ENCODE measurements around the gene VPS8. TPM values are rescaled to one million over a fixed set of nuclear protein-coding genes. Genes with fewer than 3 reads are reported as not detected.

Gene VPS8
- total and polyA plus RNA-seq, 4 experiments from 2014 or later = 23.0 to 85.9 (median 60.2) TPM

GRCh38 chr3:184795522-184796190 lies 16.3 kb upstream of the VPS8 start:
- Histone ChIP-seq H3K27ac (ENCODE audit: low read depth, low read length) (no peak overlapping the region), H3K4me3 (ENCODE audit: low read length in 2 of 2) (no peak overlapping the region), H3K4me1 (ENCODE audit: insufficient read depth, low read length) (no peaks in the 10 kb centered on the region), H3K9me3 (ENCODE audit: control insufficient read depth in 1 of 2, low read length in 2 of 2) (no peaks in the 10 kb centered on the region), H3K36me3 (ENCODE audit: insufficient read depth, low read length) (no peaks in the 10 kb centered on the region), H3K27me3 (ENCODE audit: insufficient read depth, low read length) (no peaks in the 10 kb centered on the region)
- POLR2A ChIA-PET (ENCODE audit: partially characterized antibody) = no interaction called here
- no peak for DNase-seq
- H3K4me3 Mint-ChIP-seq = no peak overlapping the region
- H3K27me3 Mint-ChIP-seq = peaks cover 9% of the 10 kb centered on the region in 2 donors
- intact Hi-C loops (cut with micrococcal nuclease) = no loop called here
- H3K36me3 Mint-ChIP-seq = peaks cover 0 to 3% of the 10 kb centered on the region in 2 donors
- no peaks in the 10 kb centered on the region for H3K9me3 Mint-ChIP-seq
- no peak overlapping the region for H3K27ac Mint-ChIP-seq
- CTCF ChIA-PET (ENCODE audit: partially characterized antibody) = interaction anchor here (0.6 kb wide), 1 partner anchor 108 kb away, joined by 3 read pairs; no protein-coding TSS in a partner anchor
- H3K4me1 Mint-ChIP-seq = peaks cover 0 to 5% (median 0%) of the 10 kb centered on the region in 4 donors

- H3K9me3 ChIP-seq (ENCODE audit: control insufficient read depth in 1 of 2, low read length in 2 of 2) = no peaks in the 10 kb centered on the region
- intact Hi-C loops (cut with micrococcal nuclease) = no loop called here
- ChIA-PET POLR2A (ENCODE audit: partially characterized antibody) (no interaction called here), CTCF (ENCODE audit: partially characterized antibody) (interaction anchor here (0.6 to 1.3 kb wide), 2 partner anchors 11 to 107 kb away, joined by 3 read pairs; no protein-coding TSS in a partner anchor)
- H3K9me3 Mint-ChIP-seq = no peaks in the 10 kb centered on the region
- H3K36me3 ChIP-seq (ENCODE audit: insufficient read depth, low read length) = no peaks in the 10 kb centered on the region
- no peaks in the 10 kb centered on the region for H3K27me3 ChIP-seq (ENCODE audit: insufficient read depth, low read length)
- peaks cover 0 to 3% of the 10 kb centered on the region in 2 donors for H3K36me3 Mint-ChIP-seq
- no peak overlapping the region for H3K27ac Mint-ChIP-seq
- DNase-seq = no peak
- no peak overlapping the region for H3K27ac ChIP-seq (ENCODE audit: low read depth, low read length)
- peaks cover 0 to 5% (median 0%) of the 10 kb centered on the region in 4 donors for H3K4me1 Mint-ChIP-seq
- H3K4me1 ChIP-seq (ENCODE audit: insufficient read depth, low read length) = no peaks in the 10 kb centered on the region
- H3K4me3 Mint-ChIP-seq = no peak overlapping the region
- peaks cover 16 to 17% of the 10 kb centered on the region in 2 donors for H3K27me3 Mint-ChIP-seq
- H3K4me3 ChIP-seq (ENCODE audit: low read length in 2 of 2) = no peak overlapping the region
Measured at GRCh38 chr3:184796551-184796950, 15.4 kb upstream of the VPS8 start.

GRCh38 chr3:184796954-184797353 lies 15.0 kb upstream of the VPS8 start:
- H3K27me3 ChIP-seq (ENCODE audit: insufficient read depth, low read length) = no peaks in the 10 kb centered on the region
- H3K9me3 Mint-ChIP-seq = no peaks in the 10 kb centered on the region
- H3K4me1 ChIP-seq (ENCODE audit: insufficient read depth, low read length) = no peaks in the 10 kb centered on the region
- H3K27me3 Mint-ChIP-seq = peaks cover 16 to 19% of the 10 kb centered on the region in 2 donors
- no peak for DNase-seq
- POLR2A ChIA-PET (ENCODE audit: partially characterized antibody) = no interaction called here
- H3K27ac ChIP-seq (ENCODE audit: low read depth, low read length) = no peak overlapping the region
- no peak overlapping the region for H3K27ac Mint-ChIP-seq
- CTCF ChIA-PET (ENCODE audit: partially characterized antibody) = interaction anchor here (1.3 kb wide), 1 partner anchor 11 kb away, joined by 3 read pairs; no protein-coding TSS in a partner anchor
- no peak overlapping the region for H3K4me3 ChIP-seq (ENCODE audit: low read length in 2 of 2)
- intact Hi-C loops (cut with micrococcal nuclease) = no loop called here
- H3K4me1 Mint-ChIP-seq = peaks cover 0 to 5% (median 0%) of the 10 kb centered on the region in 4 donors
- no peaks in the 10 kb centered on the region for H3K9me3 ChIP-seq (ENCODE audit: control insufficient read depth in 1 of 2, low read length in 2 of 2)
- H3K36me3 ChIP-seq (ENCODE audit: insufficient read depth, low read length) = no peaks in the 10 kb centered on the region
- peaks cover 0 to 3% of the 10 kb centered on the region in 2 donors for H3K36me3 Mint-ChIP-seq
- no peak overlapping the region for H3K4me3 Mint-ChIP-seq

GRCh38 chr3:184798120-184798519 lies 13.8 kb upstream of the VPS8 start:
- Histone ChIP-seq H3K27ac (ENCODE audit: low read depth, low read length) (no peak overlapping the region), H3K36me3 (ENCODE audit: insufficient read depth, low read length) (no peaks in the 10 kb centered on the region), H3K4me3 (ENCODE audit: low read length in 2 of 2) (no peak overlapping the region), H3K27me3 (ENCODE audit: insufficient read depth, low read length) (no peaks in the 10 kb centered on the region), H3K4me1 (ENCODE audit: insufficient read depth, low read length) (no peaks in the 10 kb centered on the region), H3K9me3 (ENCODE audit: control insufficient read depth in 1 of 2, low read length in 2 of 2) (no peaks in the 10 kb centered on the region)
- POLR2A ChIA-PET (ENCODE audit: partially characterized antibody) = no interaction called here
- Mint-ChIP-seq H3K4me1 (peaks cover 0 to 5% (median 0%) of the 10 kb centered on the region in 4 donors), H3K4me3 (no peak overlapping the region), H3K27me3 (peaks cover 14 to 18% of the 10 kb centered on the region in 2 donors), H3K36me3 (peaks cover 0 to 3% of the 10 kb centered on the region in 2 donors), H3K9me3 (no peaks in the 10 kb centered on the region), H3K27ac (no peak overlapping the region)
- intact Hi-C loops (cut with micrococcal nuclease) = no loop called here
- CTCF ChIA-PET (ENCODE audit: partially characterized antibody) = interaction anchor here (0.7 kb wide), 1 partner anchor 200 kb away, joined by 3 read pairs; no protein-coding TSS in a partner anchor
- no peak for DNase-seq

GRCh38 chr3:184800349-184800930 lies 11.5 kb upstream of the VPS8 start:
- H3K9me3 ChIP-seq (ENCODE audit: control insufficient read depth in 1 of 2, low read length in 2 of 2) = no peaks in the 10 kb centered on the region
- H3K27ac Mint-ChIP-seq = no peak overlapping the region
- H3K27ac ChIP-seq (ENCODE audit: low read depth, low read length) = no peak overlapping the region
- no peak overlapping the region for H3K4me3 ChIP-seq (ENCODE audit: low read length in 2 of 2)
- H3K27me3 Mint-ChIP-seq = peaks cover 14 to 19% of the 10 kb centered on the region in 2 donors
- intact Hi-C loops (cut with micrococcal nuclease) = no loop called here
- ChIA-PET CTCF (ENCODE audit: partially characterized antibody) (interaction anchor here (0.8 to 5.2 kb wide), 4 partner anchors 14 to 447 kb away, joined by 3 to 29 read pairs (median 4); no protein-coding TSS in a partner anchor), POLR2A (ENCODE audit: partially characterized antibody) (interaction anchor here (1.0 kb wide), 1 partner anchor 12 kb away, joined by 4 read pairs; no protein-coding TSS in a partner anchor)
- H3K9me3 Mint-ChIP-seq = no peaks in the 10 kb centered on the region
- H3K4me3 Mint-ChIP-seq = no peak overlapping the region
- H3K36me3 ChIP-seq (ENCODE audit: insufficient read depth, low read length) = no peaks in the 10 kb centered on the region
- DNase-seq = no peak
- peaks cover 0 to 3% of the 10 kb centered on the region in 2 donors for H3K36me3 Mint-ChIP-seq
- H3K4me1 ChIP-seq (ENCODE audit: insufficient read depth, low read length) = no peaks in the 10 kb centered on the region
- peaks cover 0 to 5% (median 0%) of the 10 kb centered on the region in 4 donors for H3K4me1 Mint-ChIP-seq
- H3K27me3 ChIP-seq (ENCODE audit: insufficient read depth, low read length) = no peaks in the 10 kb centered on the region

GRCh38 chr3:184801241-184801785 lies 10.7 kb upstream of the VPS8 start:
- Mint-ChIP-seq H3K4me1 (peaks cover 0 to 5% (median 0%) of the 10 kb centered on the region in 4 donors), H3K9me3 (no peaks in the 10 kb centered on the region), H3K4me3 (no peak overlapping the region), H3K27ac (peak overlapping the region in 1 of 7 donors; percentile 77), H3K36me3 (peaks cover 0 to 3% of the 10 kb centered on the region in 2 donors), H3K27me3 (peaks cover 14 to 20% of the 10 kb centered on the region in 2 donors)
- POLR2A ChIA-PET (ENCODE audit: partially characterized antibody) = no interaction called here
- Histone ChIP-seq H3K4me1 (ENCODE audit: insufficient read depth, low read length) (no peaks in the 10 kb centered on the region), H3K27me3 (ENCODE audit: insufficient read depth, low read length) (no peaks in the 10 kb centered on the region), H3K27ac (ENCODE audit: low read depth, low read length) (no peak overlapping the region), H3K36me3 (ENCODE audit: insufficient read depth, low read length) (no peaks in the 10 kb centered on the region), H3K4me3 (ENCODE audit: low read length in 2 of 2) (no peak overlapping the region), H3K9me3 (ENCODE audit: control insufficient read depth in 1 of 2, low read length in 2 of 2) (no peaks in the 10 kb centered on the region)
- intact Hi-C loops (cut with micrococcal nuclease) = no loop called here
- DNase-seq = no peak
- CTCF ChIA-PET (ENCODE audit: partially characterized antibody) = interaction anchor here (0.8 to 5.2 kb wide), 5 partner anchors 10 to 448 kb away, joined by 3 to 29 read pairs (median 4); partner anchors contain the start of gene VPS8

GRCh38 chr3:184802150-184802549 lies 9.8 kb upstream of the VPS8 start:
- peaks cover 16 to 18% of the 10 kb centered on the region in 2 donors for H3K27me3 Mint-ChIP-seq
- ChIA-PET CTCF (ENCODE audit: partially characterized antibody) (interaction anchor here (1.7 to 5.2 kb wide), 3 partner anchors 9 to 18 kb away, joined by 4 to 29 read pairs (median 12); partner anchors contain the start of gene VPS8), POLR2A (ENCODE audit: partially characterized antibody) (no interaction called here)

More at GRCh38 chr3:184802150-184802549, 9.8 kb upstream of the VPS8 start:
- Mint-ChIP-seq H3K4me1 (no peaks in the 10 kb centered on the region), H3K4me3 (no peak overlapping the region), H3K36me3 (peaks cover 0 to 3% of the 10 kb centered on the region in 2 donors), H3K27ac (no peak overlapping the region), H3K9me3 (no peaks in the 10 kb centered on the region)
- Histone ChIP-seq H3K36me3 (ENCODE audit: insufficient read depth, low read length) (no peaks in the 10 kb centered on the region), H3K9me3 (ENCODE audit: control insufficient read depth in 1 of 2, low read length in 2 of 2) (no peaks in the 10 kb centered on the region), H3K4me1 (ENCODE audit: insufficient read depth, low read length) (no peaks in the 10 kb centered on the region), H3K4me3 (ENCODE audit: low read length in 2 of 2) (no peak overlapping the region), H3K27me3 (ENCODE audit: insufficient read depth, low read length) (no peaks in the 10 kb centered on the region), H3K27ac (ENCODE audit: low read depth, low read length) (no peak overlapping the region)
- DNase-seq = no peak
- intact Hi-C loops (cut with micrococcal nuclease) = no loop called here
